GM23248 (cell line): ENCODE measurements around the gene DNAI1. TPM values are rescaled to one million over a fixed set of nuclear protein-coding genes. Genes with fewer than 3 reads are reported as not detected.

Source experiments
- DNase-seq: peaks from one replicate; pipeline ENCODE4 v3.0.0-alpha.2; 2015
- H2AFZ ChIP-seq: fragments of 200-600 bp; sonication (generic); 2 replicates; pipeline ENCODE4 v1.6.1; 2016; ENCODE audit warnings: antibody characterized with exemption
- H3F3A ChIP-seq: fragments of 200-600 bp; sonication (generic); 2 replicates; pipeline ENCODE4 v1.6.1; 2016; ENCODE audit warnings: mild to moderate bottlenecking, antibody characterized with exemption, mixed run types; ENCODE audit not compliant: insufficient read depth
- H3K27ac ChIP-seq: fragments of 200-600 bp; sonication (generic); 2 replicates; pipeline ENCODE4 v1.5.1; 2016; ENCODE audit warnings: mild to moderate bottlenecking
- H3K27me3 ChIP-seq: fragments of 200-600 bp; sonication (generic); replicated peaks from 2 replicates; pipeline ENCODE4 v1.6.1; 2016; ENCODE audit warnings: mild to moderate bottlenecking; ENCODE audit not compliant: insufficient read depth
- H3K36me3 ChIP-seq: fragments of 200-600 bp; sonication (generic); 2 replicates; pipeline ENCODE4 v1.6.1; 2016; ENCODE audit warnings: low read depth, mild to moderate bottlenecking
- H3K4me1 ChIP-seq: fragments of 200-600 bp; sonication (generic); 2 replicates; pipeline ENCODE4 v1.6.1; 2016; ENCODE audit warnings: mild to moderate bottlenecking; ENCODE audit not compliant: insufficient read depth
- H3K4me2 ChIP-seq: fragments of 200-600 bp; sonication (generic); one replicate; pipeline ENCODE4 v1.6.1; 2016; ENCODE audit warnings: mild to moderate bottlenecking; ENCODE audit not compliant: unreplicated experiment
- H3K4me3 ChIP-seq: fragments of 200-600 bp; sonication (generic); 2 replicates; pipeline ENCODE4 v1.5.1; 2016; ENCODE audit warnings: mild to moderate bottlenecking
- H3K79me2 ChIP-seq: fragments of 200-600 bp; sonication (generic); 2 replicates; pipeline ENCODE4 v1.6.1; 2016; ENCODE audit warnings: mild to moderate bottlenecking; ENCODE audit not compliant: insufficient read depth
- H3K9ac ChIP-seq: fragments of 200-600 bp; sonication (generic); 2 replicates; pipeline ENCODE4 v1.6.1; 2016; ENCODE audit warnings: mild to moderate bottlenecking
- H3K9me2 ChIP-seq: fragments of 200-600 bp; sonication (generic); 2 replicates; pipeline ENCODE4 v1.6.1; 2016; ENCODE audit warnings: mixed run types, mild to moderate bottlenecking, moderate library complexity; ENCODE audit not compliant: insufficient read depth
- H3K9me3 ChIP-seq: fragments of 200-600 bp; sonication (generic); one replicate; pipeline ENCODE4 v1.6.1; 2017; ENCODE audit warnings: low read depth
- H4K20me1 ChIP-seq: fragments of 200-600 bp; sonication (generic); 2 replicates; pipeline ENCODE4 v1.6.0; 2016; ENCODE audit not compliant: insufficient read depth
- EZH2 ChIP-seq: fragments of 200-600 bp; sonication (generic); IDR thresholded peaks from 2 replicates; pipeline ENCODE4 v1.6.1; 2018; ENCODE audit warnings: antibody characterized with exemption, mild to moderate bottlenecking; ENCODE audit not compliant: insufficient read depth, poor library complexity, severe bottlenecking
- EZH2phosphoT487 ChIP-seq: fragments of 200-600 bp; sonication (generic); IDR thresholded peaks from 2 replicates; pipeline ENCODE4 v1.6.1; 2018; ENCODE audit warnings: antibody characterized with exemption, moderate library complexity, mild to moderate bottlenecking, low read depth; ENCODE audit not compliant: insufficient read depth
- WGBS, 2 experiments: methylation state at CpG; one replicate each; pipeline ENCODE4 v1.1.6; 2015 to 2017; ENCODE audit warnings: low lambda C conversion rate in 2 of 2, low coverage in 1 of 2; ENCODE audit errors: missing lambda C conversion rate in 2 of 2; 5-methylcytosine and 5-hydroxymethylcytosine counted together
- in situ Hi-C: fragments of 300-500 bp; cut with MboI; formaldehyde crosslinking; loops from 2 replicates; pipeline ENCODE4 v1.15.0; 2020
- polyA plus RNA-seq: library from polyadenylated mRNA; unstranded; fragments of >200 nt; fragmentation: Nextera tagmentation; extraction: Ambion mirVana; gene quantifications from 2 replicates; pipeline ENCODE4 v1.2.1, GENCODE V29; 2016
- total RNA-seq: library from RNA; depleted of rRNA; stranded (reverse); fragments of >200 nt; shearing (Covaris generic); gene quantifications from 2 replicates; pipeline ENCODE4 v1.2.3, GENCODE V29; 2014

Gene DNAI1
- total and polyA plus RNA-seq, 2 experiments from 2014 or later = not detected

DNA sequence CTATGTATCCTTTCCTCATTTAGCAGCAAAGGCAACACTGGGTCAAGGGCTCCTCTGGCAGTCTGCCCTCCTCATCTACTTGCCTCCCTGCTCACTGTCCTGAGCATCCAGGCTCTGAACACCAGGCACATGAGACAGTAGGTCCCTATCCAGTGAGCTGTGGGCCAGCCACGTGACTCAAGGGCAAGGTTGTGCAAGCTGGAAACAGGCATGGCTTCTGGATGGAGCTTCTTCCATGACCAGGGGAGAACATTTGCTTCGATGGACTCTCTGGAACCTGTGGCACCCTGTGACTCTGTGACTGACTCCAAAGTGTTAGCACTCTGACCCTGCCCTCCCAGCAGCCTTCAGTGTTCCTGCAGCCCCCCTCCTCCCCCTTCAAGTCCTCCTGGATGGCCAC, 33.0 kb downstream of the DNAI1 start:
- TF ChIP-seq EZH2phosphoT487 = no peak
- TF ChIP-seq EZH2 = no peak
- H3F3A ChIP-seq = no peaks in the 10 kb centered on the region
- H3K27me3 ChIP-seq = peaks cover 19% of the 10 kb centered on the region; the same call in 1 of the 2 replicates
- no peak overlapping the region for H2AFZ ChIP-seq
- H4K20me1 ChIP-seq = no peaks in the 10 kb centered on the region
- no peaks in the 10 kb centered on the region for H3K36me3 ChIP-seq
- no peak for DNase-seq
- no peaks in the 10 kb centered on the region for H3K9me3 ChIP-seq
- no peak overlapping the region for H3K27ac ChIP-seq
- in situ Hi-C loops = loop anchor here (10.0 kb wide), 1 partner anchor 57 kb away; no protein-coding TSS in a partner anchor
- H3K4me2 ChIP-seq = no peak overlapping the region
- no peaks in the 10 kb centered on the region for H3K9me2 ChIP-seq
- H3K4me3 ChIP-seq = no peak overlapping the region
- WGBS, 2 experiments = 14 to 17% methylated on average over 2 of the region's 2 CpGs
- H3K9ac ChIP-seq = no peak overlapping the region
- no peaks in the 10 kb centered on the region for H3K4me1 ChIP-seq
- no peaks in the 10 kb centered on the region for H3K79me2 ChIP-seq

- Histone ChIP-seq H3K27ac (no peak overlapping the region), H3K36me3 (no peaks in the 10 kb centered on the region), H3K79me2 (no peaks in the 10 kb centered on the region), H3K4me1 (no peaks in the 10 kb centered on the region), H4K20me1 (no peaks in the 10 kb centered on the region), H3K27me3 (peaks cover 14% of the 10 kb centered on the region; the same call in 1 of the 2 replicates), H2AFZ (no peak overlapping the region), H3K4me2 (no peak overlapping the region), H3K4me3 (no peak overlapping the region), H3K9me3 (no peaks in the 10 kb centered on the region), H3F3A (no peaks in the 10 kb centered on the region), H3K9me2 (no peaks in the 10 kb centered on the region), H3K9ac (no peak overlapping the region)
- WGBS, 2 experiments = 13 to 19% methylated on average over 2 of the region's 2 CpGs
- no peak for TF ChIP-seq EZH2
- TF ChIP-seq EZH2phosphoT487 = no peak
- in situ Hi-C loops = loop anchor here (10.0 kb wide), 1 partner anchor 57 kb away; no protein-coding TSS in a partner anchor
- DNase-seq = no peak
These were observed 33.4 kb downstream of the DNAI1 start for GRCh38 chr9:34492051-34492450.

GRCh38 chr9:34493972-34494535, 35.4 kb downstream of the DNAI1 start:
- Histone ChIP-seq H3K4me2 (no peak overlapping the region), H3K4me3 (no peak overlapping the region), H3K4me1 (no peaks in the 10 kb centered on the region), H3K79me2 (no peaks in the 10 kb centered on the region), H3K9me2 (no peaks in the 10 kb centered on the region), H2AFZ (no peak overlapping the region), H3K27me3 (0 out of 2 replicates have a peak, but pooled peaks cover 3% of the 10 kb centered on the region), H4K20me1 (no peaks in the 10 kb centered on the region), H3K9ac (no peak overlapping the region), H3F3A (no peaks in the 10 kb centered on the region), H3K9me3 (no peaks in the 10 kb centered on the region), H3K27ac (no peak overlapping the region), H3K36me3 (no peaks in the 10 kb centered on the region)
- DNase-seq = peak; percentile 71
- no peak for TF ChIP-seq EZH2phosphoT487
- no peak for TF ChIP-seq EZH2
- 25 to 26% methylated on average over 8 of the region's 8 CpGs for WGBS, 2 experiments
- in situ Hi-C loops = loop anchor here (10.0 kb wide), 1 partner anchor 59 kb away; no protein-coding TSS in a partner anchor

DNA sequence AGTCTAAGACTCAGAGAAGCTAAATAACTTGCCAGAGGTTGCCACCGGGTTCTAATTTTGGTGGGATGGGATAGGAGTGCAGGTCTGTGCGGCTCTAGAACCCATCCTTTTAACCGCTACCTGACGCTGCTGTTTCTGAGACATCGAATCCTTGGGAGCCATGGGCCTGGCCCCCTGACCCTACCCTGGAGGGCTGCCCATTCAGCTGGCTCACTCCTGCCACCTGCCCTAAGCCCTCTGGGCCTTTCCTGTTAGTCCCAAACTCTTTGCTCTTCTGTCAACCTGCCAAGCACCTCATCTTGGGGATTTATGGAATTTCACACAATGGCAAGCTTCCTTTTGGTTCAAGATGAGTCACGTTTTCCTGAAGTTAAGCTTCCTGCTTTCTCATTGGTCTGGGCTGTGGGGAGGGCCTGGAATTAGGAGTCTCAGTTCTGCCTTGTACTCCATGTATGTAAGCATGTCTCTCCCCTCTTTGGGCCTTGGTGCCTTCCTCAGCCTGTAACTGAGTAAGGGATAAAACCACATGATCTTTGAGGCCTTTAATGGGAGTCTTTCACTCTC, 37.6 kb downstream of the DNAI1 start:
- H3K9me3 ChIP-seq = no peaks in the 10 kb centered on the region
- no peaks in the 10 kb centered on the region for H3K79me2 ChIP-seq
- H3K9me2 ChIP-seq = no peaks in the 10 kb centered on the region
- in situ Hi-C loops = loop anchor here (10.0 kb wide), 1 partner anchor 61 kb away; no protein-coding TSS in a partner anchor
- no peaks in the 10 kb centered on the region for H3K4me1 ChIP-seq
- 0 out of 2 replicates have a peak, but pooled peaks cover 7% of the 10 kb centered on the region for H3K27me3 ChIP-seq
- H3K4me3 ChIP-seq = no peak overlapping the region
- no peak overlapping the region for H3K4me2 ChIP-seq
- WGBS, 2 experiments = 70 to 79% methylated on average over 6 of the region's 6 CpGs
- H4K20me1 ChIP-seq = no peaks in the 10 kb centered on the region
- no peak overlapping the region for H3K27ac ChIP-seq
- no peaks in the 10 kb centered on the region for H3K36me3 ChIP-seq
- H3K9ac ChIP-seq = no peak overlapping the region
- no peak overlapping the region for H2AFZ ChIP-seq
- TF ChIP-seq EZH2phosphoT487 (no peak), EZH2 (no peak)
- no peaks in the 10 kb centered on the region for H3F3A ChIP-seq
- DNase-seq = peak; percentile 10
